Activated naive CD8-positive, alpha-beta T cell treated with anti-CD3 and anti-CD28 coated beads, Interleukin-2, amount 50 U/mL, for 16 hours (primary cell): ENCODE measurements around the gene NKAIN1.
"Not testable (repeated sequence)": the region's sequence is repeated elsewhere in the genome, so short reads cannot be mapped to it uniquely, and the experiment has no call there.

Experiments
- DNase-seq: peaks from one replicate; pipeline ENCODE4 v3.0.0-alpha.2; 2020; ENCODE audit warnings: low read depth, low spot score

The NKAIN1 gene

DNA sequence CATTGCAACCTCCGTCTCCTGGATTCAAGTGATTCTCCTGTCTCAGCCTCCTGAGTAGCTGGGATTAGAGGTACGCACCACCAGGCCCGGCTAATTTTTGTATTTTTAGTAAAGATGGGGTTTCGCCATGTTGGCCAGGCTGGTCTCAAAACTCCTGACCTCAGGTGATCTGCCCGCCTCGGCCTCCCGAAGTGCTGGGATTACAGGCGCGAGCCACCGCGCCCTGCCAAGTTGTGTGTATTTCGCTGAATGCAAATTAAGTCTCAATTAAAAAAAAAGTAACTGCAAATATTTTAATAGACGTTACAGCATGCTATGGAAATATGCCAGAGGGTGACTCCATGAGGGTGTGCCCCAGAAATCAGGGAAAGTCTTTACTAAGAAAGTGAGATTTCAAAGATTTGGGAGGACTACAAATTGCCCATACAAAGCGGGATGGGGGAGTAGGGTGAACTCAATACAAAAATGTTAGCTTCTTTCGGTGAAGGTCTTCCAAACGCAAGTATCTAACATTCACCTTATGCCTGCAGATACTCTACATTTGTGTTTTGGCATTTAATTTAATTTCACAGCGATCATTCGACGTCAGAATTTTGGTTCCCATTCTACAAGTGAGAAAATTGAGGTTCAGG lies 85.6 kb downstream of the NKAIN1 start:
- DNase-seq, result no peak

DNA sequence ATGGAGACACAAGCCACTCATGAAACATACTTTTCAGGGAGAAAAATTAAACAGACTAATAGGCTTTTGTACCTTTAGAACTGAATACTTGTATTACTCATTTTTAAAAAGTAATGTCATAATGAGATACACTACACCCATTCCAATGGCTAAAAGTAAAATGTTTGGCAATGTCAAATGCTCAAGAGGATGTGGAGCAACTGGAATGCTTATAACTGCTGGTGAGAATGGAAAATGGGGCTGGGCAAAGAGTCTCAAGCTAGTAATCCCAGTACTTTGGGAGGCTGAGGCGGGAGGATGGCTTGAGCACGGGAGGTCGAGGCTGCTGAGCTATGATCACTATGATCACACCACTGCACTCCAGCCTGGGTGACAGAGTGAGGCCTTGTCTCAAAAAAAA lies 86.3 kb downstream of the NKAIN1 start:
- DNase-seq, result no peak

DNA sequence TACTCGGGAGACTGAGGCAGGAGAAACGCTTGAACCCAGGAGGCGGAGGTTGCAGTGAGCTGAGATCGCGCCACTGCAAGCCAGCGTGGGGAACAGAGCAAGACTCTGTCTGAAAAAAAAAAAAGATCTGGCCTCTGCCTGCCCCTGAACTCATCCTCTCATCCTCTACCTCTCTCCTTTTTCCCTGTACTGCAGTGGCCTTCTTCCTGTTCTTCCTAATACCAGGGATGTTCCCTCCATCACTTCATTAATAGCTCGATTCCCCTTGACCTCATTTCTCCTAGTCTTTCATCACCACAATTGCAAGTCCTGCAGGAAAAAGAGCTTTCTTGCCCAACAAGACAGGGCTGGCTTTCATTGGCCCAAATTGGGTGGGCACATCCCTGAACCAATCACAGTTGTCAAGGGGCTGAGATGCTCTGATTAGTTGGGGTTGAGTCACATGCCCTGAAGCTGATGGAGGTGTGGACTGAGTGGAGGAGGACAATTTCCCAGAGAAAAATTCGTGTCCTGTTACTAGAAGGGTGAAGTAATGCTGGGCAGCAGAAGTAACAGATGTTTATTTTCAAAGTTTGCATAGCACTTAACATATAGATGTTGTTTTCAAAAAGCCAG lies 87.4 kb downstream of the NKAIN1 start:
- DNase-seq, result no peak

DNA sequence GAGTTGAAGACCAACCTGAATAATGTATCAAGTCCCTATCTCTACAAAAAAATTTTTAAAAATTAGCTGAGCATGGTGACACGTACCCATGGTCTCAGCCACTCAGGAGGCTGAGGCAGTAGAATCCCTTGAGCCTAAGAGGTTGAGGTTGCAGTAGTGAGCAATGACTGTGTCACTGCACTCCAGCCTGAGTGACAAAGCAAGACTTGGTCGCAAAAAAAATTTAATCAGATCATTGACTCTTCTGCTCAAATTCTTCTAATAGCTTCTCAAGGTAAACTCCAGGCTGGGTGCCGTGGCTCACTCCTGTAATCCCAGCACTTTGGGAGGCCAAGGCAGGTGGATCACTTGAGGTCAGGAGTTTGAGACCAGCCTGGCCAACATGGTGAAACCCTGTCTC lies 88.3 kb downstream of the NKAIN1 start:
- DNase-seq, result no peak

DNA sequence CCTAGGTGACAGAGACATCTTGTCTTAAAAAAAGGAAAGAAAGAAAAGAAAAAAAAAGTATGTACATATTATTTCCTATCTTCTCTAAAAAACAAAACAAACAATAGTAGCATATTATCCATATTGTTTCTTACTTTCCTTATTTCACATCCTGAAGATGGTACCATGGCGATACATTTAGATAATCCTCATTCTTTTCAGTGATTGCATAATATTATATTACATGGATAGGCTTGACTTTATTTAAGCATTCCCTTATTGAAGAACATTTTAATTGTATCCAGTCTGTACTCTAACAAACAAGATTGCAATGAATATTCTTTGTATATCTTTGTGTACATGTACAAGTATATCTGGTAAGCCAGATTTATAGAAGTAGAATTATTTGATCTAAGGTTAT lies 91.3 kb downstream of the NKAIN1 start:
- DNase-seq, result no peak

DNA sequence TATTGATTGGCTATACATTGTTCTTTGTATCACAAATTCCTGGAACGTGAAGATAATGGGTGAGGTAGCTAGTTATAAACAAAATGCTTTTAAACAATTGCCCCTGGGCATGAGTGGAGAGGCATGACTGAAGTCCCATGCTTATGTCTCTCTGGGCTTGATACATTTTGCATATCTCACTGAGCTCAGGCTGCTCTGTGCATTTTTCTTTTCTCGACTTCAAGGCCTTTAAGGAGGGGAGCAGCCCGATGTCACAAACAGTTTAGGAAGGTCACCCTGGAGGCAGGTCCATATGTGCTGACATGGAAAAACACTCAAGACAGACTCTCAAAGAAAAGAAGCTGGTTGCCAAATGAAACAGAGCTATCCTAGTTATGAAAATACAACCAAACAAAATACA lies 94.0 kb downstream of the NKAIN1 start:
- DNase-seq, result no peak

DNA sequence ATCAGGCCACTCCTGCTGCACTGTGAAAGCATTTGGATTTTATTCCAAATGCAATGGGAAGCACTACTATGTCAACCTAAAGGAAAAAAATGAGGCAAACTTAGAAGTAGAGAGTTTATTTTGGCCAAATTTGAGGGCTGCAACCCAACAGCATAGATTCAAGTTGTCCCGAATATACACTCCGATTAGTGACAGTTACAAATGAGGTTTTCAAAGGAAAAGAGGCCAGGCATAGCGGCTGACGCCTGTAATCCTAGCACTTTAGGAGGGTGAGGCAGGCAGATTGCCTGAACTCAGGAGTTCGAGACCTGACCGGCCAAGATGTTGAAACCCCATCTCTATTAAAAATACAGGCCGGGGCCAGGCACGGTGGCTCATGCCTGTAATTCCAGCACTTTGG lies 95.2 kb downstream of the NKAIN1 start:
- no peak for DNase-seq

DNA sequence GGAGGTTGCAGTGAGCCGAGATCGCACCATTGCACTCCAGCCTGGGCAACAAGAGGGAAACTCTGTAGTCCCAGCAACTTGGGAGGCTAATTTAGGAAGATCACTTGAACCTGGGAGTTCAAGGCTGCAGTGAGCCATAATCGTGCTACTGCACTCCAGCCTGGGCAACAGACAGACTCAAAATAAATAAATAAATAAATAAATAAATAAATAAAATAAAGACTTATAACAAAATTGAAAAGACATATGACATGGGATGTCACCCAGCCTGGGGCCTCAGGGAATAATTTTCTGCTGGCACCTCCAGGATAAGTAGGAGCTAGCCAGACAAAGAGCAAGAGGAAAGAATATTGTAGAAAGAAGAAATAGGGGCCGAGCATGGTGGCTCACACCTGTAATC lies 96.2 kb downstream of the NKAIN1 start:
- no peak for DNase-seq

DNA sequence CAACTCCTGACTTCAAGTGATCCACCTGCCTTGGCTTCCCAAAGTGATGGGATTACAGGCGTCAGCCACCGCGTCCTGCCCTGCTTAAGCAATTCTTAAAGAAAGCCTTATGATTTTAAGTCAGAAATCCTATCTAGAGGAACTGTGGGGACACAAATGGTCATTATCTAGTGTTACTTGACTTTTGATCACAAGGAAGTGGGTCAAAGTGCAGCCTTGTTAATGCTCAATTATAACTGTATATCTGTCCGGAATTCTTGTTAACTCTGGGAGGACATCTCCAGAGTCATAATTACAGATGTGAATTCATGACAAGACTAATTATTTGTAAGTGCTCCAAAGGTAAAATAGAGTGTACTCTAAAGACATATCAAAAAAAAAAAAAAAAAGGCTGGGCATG lies 97.3 kb downstream of the NKAIN1 start:
- no peak for DNase-seq

DNA sequence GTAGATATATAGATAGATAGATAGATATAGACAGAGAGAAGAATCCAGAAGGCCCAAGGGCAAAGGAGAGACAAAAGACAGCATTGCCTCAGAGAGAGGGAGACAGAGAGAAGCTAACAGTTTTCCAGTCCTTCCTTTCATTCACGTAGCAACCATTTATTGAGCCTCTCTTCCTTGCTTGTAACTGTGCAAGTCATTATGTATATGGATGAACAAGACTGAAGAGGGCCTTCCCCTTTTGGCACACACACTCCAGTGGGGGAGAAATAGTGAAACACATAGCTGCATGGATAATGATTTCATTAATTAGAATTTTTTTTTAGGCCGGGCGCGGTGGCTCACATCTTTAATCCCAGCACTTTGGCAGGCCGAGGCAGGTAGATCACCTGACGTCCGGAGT lies 99.4 kb downstream of the NKAIN1 start:
- DNase-seq, result no peak

DNA sequence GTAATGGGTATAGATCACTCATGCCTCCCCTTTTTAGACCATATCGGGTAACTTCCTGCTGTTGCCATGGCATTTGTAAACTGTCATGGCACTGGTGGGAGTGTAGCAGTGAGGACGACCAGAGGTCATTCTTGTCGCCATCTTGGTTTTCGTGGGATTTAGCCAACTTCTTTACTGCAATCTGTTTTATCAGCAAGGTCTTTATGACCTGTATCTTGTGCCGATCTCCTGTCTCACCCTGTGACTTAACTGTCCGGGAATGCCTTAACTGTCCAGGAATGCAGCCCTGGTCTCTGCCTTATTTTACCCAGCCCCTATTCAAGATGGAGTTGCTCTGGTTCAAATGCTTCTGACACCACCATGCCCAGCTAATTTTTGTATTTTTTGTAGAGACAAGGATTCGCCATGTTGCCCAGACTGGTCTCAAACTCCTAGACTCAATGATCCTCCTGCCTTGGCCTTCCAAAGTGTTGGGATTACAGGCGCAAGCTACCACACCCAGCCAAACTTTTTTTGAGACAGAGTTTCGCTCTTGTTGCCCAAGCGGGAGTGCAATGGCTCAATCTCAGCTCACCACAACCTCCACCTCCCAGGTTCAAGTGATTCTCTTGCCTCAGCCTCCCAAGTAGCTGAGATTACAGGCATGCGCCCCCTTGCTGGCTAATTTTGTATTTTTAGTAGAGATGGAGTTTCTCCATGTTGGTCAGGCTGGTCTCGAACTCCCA lies 100.7 kb downstream of the NKAIN1 start:
- not testable (repeated sequence) for DNase-seq

DNA sequence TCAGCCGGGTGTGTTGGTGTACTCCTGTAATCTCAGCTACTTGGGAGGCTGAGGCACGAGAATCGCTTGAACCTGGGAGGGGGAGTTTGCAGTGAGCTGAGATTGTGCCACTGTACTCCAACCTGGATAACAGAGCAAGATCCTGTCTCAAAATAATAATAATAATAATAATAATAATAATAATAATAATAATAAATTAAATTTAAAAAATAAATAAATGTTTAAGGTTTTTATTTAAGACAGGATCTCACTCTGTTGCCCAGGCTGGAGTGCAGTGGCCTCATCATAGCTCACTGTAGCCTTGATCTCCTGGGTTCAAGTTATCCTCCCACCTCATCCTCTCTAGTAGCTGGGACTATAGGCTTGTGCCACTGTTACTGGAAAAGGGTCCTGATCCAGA lies 101.8 kb downstream of the NKAIN1 start:
- DNase-seq, result not testable (repeated sequence)

DNA sequence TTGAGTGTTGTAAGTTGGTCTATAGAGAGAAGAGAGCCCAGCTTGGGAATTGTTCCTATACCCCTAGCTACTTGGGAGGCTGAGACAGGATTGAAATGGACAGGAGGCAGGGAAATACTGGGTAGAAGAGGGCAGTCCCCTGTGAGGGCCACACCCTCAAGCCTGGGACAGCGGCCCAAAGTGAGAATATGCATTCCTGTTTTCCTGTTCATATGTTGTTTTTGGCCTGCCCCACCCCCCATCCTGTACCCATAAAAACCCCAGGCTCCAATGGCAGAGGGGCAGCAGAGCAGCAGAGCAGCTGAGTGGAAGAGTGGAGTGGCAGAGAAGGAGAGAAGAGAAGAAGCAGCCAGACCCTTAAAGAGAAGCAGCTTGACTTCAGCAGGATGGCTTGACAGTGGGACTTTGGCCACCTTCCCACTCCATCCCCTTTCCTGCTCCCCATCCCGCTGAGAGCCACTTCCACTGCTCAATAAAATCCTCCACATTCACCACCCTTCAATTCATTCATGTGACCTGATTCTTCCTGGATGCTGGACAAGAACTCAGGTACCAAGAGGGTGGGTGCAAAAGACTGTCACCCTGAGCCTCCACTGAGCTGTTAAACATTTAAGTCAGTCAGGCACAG lies 103.6 kb downstream of the NKAIN1 start:
- DNase-seq, result no peak

DNA sequence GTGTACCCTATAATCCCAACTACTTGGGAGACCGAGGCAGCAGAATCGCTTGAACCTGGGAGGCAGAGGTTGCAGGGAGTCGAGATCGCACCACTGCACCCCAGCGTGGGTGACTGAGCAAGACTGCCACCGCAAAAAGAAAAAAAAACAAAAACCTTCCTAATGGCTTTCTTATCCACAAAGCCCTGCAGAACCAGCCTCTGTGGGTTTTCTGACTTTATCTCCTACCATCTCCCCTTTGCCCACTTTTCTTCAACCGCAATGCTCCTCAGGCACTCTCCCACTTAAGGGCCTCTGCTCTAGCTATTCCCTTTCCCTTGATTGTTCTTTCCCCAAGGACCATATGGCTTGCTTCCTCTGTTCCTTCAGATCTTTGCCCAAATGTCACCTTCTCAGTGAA lies 106.3 kb downstream of the NKAIN1 start:
- no peak for DNase-seq
